Right renal cortex interstitium (tissue), 3 donors: ENCODE results near the gene SH3D19. TPM values are rescaled to one million over a fixed set of nuclear protein-coding genes. Genes with fewer than 3 reads are reported as not detected.
A peak's percentile ranks its signal among the peaks of the same experiment; 100 is the strongest.
"Not testable (repeated sequence)": the region's sequence is repeated elsewhere in the genome, so short reads cannot be mapped to it uniquely, and the experiment has no call there.

ENCODE experiments used
- DNase-seq, 3 donors: peaks; one replicate each; pipeline ENCODE4 v3.0.0-alpha.2; 2013; ENCODE audit warnings: low read depth in 3 of 3, low spot score in 2 of 3
- polyA plus RNA-seq, 3 donors: library from polyadenylated mRNA; unstranded; fragments of 120-200 nt; gene quantifications; one replicate each; pipeline ENCODE4 v1.2.1, GENCODE V29; 2013; ENCODE audit not compliant: insufficient read length in 3 of 3

The SH3D19 gene
- polyA plus RNA-seq, 3 donors, result 25.0 to 27.5 (median 26.9) TPM

GRCh38 chr4:151284534-151285245 lies 40.7 kb downstream of the SH3D19 start:
- DNase-seq, result no peak

GRCh38 chr4:151276787-151277562 lies 48.4 kb downstream of the SH3D19 start, which contains the start of gene PRSS48:
Gene PRSS48, plus strand, starts transcription at chr4:151277161. Its CDS starts 12 bp downstream, at chr4:151277173.
- DNase-seq, result peak; percentile 3 to 17 (median 16)

GRCh38 chr4:151268905-151269304 lies 56.5 kb downstream of the SH3D19 start:
- DNase-seq, result not testable (repeated sequence)

- no peak for DNase-seq
Measured at GRCh38 chr4:151267822-151268535, 57.4 kb downstream of the SH3D19 start.

GRCh38 chr4:151267104-151267503 lies 58.3 kb downstream of the SH3D19 start:
- DNase-seq, result no peak

GRCh38 chr4:151266497-151266896 lies 58.9 kb downstream of the SH3D19 start:
- DNase-seq, result no peak

GRCh38 chr4:151263455-151263854 lies 62.0 kb downstream of the SH3D19 start:
- DNase-seq, result no peak

- no peak for DNase-seq
Measured at GRCh38 chr4:151260526-151260925, 64.9 kb downstream of the SH3D19 start.

- DNase-seq, result no peak
Measured at GRCh38 chr4:151259752-151260151, 65.7 kb downstream of the SH3D19 start.

- no peak for DNase-seq
Measured at GRCh38 chr4:151257704-151258103, 67.7 kb downstream of the SH3D19 start.

- no peak for DNase-seq
Measured at GRCh38 chr4:151256134-151256533, 69.3 kb downstream of the SH3D19 start.

- DNase-seq, result not testable (repeated sequence)
Measured at GRCh38 chr4:151255680-151256079, 69.7 kb downstream of the SH3D19 start.

- not testable (repeated sequence) for DNase-seq
Measured at GRCh38 chr4:151255226-151255625, 70.2 kb downstream of the SH3D19 start.

- no peak for DNase-seq
Measured at GRCh38 chr4:151251603-151252304, 73.7 kb downstream of the SH3D19 start.

- no peak for DNase-seq
Measured at GRCh38 chr4:151250706-151251105, 74.7 kb downstream of the SH3D19 start.

- no peak for DNase-seq
Measured at GRCh38 chr4:151248519-151248918, 76.9 kb downstream of the SH3D19 start.

GRCh38 chr4:151247395-151247794 lies 78.0 kb downstream of the SH3D19 start:
- no peak for DNase-seq

GRCh38 chr4:151246742-151247141 lies 78.7 kb downstream of the SH3D19 start:
- DNase-seq, result no peak

GRCh38 chr4:151242305-151242704 lies 83.1 kb downstream of the SH3D19 start:
- no peak for DNase-seq

- no peak for DNase-seq
Measured at GRCh38 chr4:151239608-151240007, 85.8 kb downstream of the SH3D19 start.

GRCh38 chr4:151238477-151238876 lies 86.9 kb downstream of the SH3D19 start:
- no peak for DNase-seq
